HG02852 (cell line): Measurements from ENCODE around the gene BID.

Experiments
- ATAC-seq: cut with Tn5 transposase; IDR thresholded peaks from one replicate; pipeline ENCODE4 v1.9.1; 2021; ENCODE audit warnings: mild to moderate bottlenecking, moderate library complexity; ENCODE audit not compliant: unreplicated experiment

BID gene

DNA sequence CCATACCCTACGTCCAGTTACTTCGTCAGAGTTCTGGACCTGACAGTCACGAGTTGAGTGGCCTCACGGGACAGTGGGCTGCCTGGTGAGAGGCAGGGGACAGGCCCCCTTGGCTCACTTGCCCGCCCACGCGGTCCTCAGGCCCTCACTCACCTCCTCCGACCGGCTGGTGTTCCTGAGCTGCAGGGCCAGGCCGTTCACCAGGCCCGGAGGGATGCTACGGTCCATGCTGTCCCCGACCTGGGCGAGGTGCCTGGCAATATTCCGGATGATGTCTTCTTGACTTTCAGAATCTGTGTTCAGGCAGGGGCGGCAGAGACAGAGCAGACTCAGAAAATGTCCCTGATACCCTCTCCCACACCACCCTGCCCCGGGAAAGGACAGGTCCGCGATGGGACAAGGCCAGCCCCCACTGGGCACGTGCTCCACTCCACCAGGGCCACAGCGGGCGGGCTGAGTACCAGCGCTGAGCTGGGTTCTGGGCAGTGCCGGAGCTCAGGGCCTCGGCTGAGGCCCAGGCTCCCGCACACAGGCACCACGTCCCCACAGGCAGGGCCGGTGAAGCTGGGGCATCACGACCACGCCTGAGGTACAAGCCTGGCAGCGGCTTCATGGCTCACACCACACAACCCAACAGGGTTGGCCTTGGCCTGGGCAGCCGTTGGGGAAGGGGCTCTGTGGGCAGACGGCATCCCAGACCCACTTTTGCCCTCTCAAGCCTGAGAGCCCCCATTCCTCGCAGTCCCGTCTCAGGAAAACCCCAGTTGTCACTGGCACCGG, 34.9 kb downstream of the BID start:
- ATAC-seq, result no peak

DNA sequence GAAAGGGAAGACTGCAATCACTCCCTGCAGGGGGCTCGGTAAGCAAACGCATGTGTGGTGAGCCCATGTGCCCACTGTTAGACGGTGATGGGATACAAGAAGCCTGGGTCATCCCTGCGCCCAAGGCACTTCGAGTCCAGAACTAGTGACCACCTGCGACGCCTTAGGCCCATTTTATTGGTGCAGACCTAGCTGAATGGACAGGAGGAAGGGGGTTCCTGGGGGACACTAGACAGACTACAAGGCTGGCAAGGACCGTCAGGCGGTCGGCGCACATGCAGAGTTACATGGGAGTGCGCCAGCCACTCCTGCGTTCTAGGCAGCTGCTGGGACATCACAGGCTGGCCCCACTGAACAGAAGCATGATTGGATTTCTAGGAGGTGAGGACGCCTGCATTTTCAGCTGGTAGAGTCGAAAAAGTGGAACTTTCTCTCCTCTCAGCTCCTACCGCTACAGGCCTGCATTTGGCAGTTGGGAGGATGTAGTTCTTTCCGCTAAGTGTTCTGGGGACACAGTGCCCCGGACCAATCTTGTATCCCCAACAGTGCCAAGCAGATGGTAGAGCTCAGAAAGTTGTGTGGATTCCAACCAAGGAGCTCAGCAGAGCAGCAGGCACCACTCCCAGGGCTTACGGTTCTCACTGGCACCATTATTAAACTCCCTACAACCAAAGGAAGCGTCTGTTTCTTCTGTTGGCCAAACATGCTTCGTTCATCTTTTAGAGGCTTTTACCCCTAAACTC, 35.7 kb downstream of the BID start:
- ATAC-seq, result no peak

DNA sequence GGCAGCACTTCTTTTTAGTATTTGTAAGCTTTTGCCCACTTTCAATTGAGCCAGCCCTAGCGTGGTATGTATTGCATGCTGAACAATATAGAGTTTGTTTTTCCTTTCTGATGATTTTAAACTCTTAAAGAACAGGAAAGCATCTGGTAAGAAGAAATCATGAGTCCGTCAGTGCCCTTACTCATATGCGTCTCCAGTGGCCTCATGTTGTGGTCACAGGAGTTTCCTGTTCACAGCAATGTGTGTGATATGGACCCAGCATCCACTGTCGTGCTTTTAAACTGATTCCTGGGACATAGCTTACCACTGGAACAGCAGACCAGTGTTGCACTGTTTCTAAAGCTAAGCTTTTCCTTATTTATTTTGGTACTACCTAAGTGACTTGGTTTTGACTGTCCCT, 40.1 kb downstream of the BID start:
- no peak for ATAC-seq

DNA sequence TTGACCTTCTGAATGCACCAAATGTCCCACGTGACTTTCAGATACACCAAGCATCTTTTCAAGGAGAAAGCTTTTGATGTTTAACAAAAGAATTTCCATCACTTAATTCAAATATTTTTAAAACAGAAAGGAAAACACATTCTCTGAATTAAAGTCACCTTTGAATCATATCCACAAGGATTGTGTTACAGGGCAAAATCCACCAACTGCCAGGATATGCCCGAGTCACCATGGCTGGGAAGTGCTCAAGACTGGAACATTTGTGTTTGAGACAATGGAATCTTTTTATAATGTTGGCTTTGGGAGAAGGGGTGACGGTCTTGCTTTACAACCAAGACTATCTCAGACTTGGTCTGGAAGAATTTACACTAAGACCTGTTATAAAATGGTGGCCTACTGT, 40.8 kb downstream of the BID start:
- ATAC-seq, result no peak

DNA sequence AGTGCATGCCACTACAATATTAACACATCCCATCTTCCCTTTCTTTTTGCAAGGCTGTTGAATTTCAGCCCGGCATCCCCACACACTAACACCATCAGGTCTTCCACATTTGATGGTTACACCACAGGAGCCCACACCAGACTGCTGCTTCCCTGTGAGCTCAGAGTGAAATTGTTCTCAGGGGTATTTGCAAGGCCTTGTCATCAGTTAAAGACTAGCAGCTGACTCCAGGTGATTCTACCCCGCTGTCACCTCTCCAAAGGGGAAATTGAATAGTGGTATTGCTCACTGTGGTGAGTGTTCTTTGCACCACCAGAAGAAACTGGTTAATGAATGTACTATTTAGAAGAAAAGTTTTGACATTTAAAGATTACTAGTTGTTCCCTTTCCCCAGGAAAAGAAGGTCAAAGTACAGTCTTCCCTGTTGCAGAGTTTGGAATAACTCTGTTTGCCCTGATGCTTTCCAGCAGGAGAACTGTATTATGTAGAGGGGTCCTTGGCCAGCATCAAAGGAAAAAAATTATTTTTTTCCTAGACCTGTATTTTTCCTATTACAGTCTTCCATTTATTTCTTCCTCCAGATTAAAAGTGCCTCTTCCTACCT, 41.9 kb downstream of the BID start:
- no peak for ATAC-seq

DNA sequence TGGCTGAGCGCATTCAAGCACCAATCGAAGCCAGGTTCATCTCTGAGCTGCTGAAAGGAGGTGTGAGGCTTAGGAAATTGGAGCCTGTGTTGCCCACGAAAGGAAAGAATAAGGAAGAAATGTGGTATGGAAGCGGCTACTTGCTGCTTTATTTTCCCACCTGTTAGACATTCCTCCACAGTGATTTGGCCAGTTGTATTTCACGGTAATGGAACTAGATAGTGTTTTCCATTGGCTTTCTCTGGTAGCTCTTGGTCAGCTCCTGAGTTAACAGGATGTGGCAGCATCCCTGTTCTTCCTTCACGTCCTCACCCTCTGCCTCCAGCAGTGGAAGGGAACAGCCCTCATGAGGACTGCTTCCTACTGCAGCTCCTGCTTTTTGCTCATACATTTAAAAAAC, 44.7 kb downstream of the BID start:
- no peak for ATAC-seq

DNA sequence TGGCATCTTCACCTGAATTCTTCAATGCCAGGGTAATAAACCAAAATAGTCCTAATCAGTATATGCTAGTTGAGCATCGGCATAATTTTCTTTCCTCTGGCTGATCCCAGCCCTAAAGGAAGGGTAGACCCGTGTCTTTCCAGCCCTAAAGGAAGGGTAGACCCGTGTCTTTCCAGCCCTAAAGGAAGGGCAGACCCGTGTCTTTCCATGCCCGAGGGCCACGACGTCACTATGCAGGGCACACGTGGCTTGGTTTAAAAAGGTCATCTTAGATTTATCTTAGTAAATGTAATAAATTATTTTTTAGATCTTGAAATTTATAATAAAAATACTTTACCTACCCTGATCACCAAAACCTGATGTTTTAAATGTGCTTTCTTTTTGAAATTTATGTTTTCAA, 45.5 kb downstream of the BID start:
- no peak for ATAC-seq

DNA sequence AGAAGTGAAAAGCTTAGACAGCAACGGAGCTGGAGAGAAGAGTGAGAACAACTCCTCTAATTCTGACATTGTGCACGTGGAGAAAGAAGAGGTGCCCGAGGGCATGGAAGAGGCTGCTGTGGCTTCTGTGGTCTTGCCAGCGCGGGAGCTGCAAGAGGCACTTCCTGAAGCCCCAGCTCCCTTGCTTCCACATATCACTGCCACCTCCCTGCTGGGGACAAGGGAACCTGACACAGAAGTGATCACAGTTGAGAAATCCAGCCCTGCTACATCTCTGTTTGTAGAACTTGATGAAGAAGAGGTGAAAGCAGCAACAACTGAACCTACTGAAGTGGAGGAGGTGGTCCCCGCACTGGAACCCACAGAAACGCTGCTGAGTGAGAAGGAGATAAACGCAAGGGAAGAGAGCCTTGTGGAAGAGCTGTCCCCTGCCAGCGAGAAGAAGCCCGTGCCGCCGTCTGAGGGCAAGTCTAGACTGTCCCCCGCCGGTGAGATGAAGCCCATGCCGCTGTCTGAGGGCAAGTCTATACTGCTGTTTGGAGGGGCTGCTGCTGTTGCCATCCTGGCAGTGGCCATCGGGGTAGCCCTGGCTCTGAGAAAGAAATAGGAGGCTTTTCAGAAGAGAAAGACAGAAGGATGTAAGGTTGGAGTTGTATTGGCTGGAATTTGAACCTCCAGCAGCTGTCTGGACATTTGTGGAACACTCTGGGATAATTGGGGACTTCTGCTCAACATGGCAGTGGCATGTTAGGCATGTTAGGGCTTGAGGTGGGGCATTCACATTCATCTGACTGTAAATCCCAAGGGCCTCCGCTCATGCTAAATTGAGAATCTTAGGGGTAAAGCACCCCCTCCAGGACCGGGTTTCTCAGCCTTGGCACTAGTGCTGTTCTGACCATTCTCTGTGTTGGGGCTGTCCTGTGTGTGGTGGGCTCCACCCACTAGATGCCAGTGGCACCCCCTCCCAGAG, 47.1 kb downstream of the BID start:
- no peak for ATAC-seq

DNA sequence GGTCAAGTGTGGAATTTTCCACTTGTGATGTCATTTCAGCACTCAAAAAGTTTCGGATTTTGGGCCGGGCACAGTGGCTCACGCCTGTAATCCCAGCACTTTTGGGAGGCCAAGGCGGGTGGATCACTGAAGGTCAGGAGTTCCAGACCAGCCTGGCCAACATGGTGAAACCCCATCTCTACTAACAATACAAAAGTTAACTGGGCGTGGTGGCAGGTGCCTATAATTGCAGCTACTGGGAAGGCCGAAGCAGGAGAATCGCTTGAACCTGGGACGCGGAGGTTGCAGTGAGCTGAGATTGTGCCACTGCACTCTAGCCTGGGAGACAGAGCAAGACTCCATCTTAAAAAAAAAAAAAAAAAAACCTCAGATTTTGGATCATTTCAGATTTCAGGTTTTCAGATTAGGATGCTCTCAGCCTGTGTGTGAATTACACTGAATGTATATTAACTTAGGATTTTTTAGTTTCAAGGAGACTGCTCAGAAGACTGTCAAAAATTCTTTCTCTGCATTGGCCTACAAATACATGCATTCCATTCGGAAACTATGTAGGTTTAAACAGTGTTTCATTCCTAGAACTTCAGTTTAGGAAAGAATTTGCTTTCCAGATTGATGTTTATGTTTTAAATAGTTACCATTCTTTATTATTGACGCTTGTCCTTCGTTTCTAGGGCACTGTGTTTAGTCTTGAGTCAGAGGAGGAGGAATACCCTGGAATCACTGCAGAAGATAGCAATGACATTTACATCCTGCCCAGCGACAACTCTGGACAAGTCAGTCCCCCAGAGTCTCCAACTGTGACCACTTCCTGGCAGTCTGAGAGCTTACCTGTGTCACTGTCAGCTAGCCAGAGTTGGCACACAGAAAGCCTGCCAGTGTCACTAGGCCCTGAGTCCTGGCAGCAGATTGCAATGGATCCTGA, 48.0 kb downstream of the BID start:
- ATAC-seq, result no peak

DNA sequence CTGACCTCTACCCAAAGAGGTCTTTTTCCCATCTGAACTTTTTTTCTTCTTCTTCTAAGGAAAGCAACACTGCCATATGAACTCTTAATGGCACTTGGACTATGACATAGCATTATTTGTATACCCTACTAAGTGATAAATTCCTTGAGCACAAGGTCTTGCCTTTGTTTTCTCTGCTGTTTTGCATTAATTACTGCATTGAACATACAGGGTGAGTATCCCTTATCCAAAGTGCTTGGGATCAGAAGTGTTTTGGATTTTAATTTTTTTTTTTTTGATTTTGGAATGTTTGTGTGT, 48.8 kb downstream of the BID start:
- no peak for ATAC-seq

DNA sequence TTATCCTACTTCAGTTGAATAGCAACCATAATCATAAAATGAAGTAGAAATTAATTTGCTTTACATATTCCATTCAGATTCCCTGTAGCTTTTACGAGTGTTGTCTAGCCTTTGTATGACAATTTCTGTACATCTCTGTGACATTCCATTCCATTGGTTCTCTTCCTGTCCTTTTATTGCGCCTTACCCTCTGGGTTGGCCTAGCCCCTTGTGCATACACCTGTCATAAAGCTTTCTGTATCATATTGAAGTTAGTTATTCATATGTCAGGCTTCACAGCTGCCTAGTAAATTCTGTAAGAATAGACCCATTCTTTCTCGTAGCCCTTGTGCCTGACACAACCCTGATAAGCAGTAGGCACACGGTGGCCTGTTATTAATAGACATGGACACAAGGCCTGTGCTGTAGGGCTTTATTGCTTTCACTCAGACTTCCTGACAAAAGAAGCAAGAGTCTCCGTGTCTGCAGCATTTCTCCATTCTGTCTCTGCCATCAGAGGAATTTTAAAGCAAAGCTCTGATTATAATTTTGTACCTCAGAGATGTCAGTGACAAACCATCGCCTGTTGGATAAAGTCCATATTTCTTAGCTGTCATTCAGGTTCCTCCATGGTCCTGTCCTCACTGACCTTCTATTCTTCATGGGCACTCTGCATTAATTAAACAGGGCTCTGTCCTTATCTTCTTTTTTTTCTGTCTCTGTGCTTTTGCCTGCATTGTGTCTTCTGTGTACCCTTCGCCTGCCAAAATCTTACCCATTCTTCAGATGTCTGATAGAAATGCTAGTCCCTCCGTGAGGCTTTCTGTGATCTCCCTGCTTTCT, 49.4 kb downstream of the BID start:
- no peak for ATAC-seq

DNA sequence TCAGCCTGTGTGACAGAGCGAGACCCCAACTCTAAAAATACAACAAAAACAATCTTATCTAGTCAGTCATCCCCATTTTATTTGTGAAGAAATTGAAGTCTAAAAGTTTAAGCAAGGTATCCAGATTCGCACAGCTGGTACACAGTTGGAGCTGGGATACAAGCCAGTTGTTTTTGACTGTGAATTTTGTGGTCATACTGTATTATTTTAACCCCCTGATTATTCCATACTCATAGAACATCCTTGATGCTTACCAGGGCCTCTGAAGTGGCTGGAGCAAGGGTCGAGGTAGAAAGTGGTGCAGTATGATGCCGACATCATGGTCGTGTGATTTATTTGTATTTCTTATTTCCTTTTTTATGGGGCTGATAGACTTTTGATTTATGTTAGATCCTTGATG, 50.0 kb downstream of the BID start:
- no peak for ATAC-seq

DNA sequence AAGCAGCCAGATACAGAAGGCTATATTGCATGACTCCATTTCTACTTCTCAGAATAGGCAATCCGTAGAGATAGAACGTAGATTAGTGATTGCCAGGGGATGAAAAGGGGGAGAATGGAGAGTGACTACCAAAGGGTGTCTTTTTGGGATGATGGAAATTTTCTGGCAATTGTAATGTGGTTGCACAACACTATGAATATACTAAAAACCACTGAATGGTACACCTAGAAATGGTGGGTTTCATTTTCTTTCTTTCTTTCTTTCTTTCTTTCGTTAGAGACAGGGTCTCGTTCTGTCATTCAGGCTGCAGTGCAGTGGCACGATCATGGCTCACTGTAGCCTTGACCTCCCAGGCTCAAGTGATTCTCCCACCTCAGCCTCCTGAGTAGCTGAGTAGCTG, 54.4 kb downstream of the BID start:
- no peak for ATAC-seq

DNA sequence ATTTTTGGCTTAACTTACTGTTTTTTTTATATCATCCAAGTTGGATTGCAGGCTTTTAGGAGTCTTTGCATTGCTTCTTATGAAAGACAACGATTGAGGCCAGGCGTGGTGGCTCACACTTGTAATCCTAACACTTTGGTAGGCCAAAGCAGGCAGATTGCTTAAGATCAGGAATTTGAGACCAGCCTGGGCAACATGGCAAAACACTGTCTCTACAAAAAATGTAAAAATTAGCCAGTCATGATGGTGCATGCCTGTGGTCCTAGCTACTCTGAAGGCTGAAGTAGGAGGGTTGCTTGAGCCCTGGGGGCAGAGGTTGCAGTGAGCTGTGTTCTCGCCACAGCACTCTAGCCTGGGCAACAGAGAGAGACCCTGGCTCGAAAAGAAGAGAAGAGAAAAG, 56.6 kb downstream of the BID start:
- ATAC-seq, result no peak

DNA sequence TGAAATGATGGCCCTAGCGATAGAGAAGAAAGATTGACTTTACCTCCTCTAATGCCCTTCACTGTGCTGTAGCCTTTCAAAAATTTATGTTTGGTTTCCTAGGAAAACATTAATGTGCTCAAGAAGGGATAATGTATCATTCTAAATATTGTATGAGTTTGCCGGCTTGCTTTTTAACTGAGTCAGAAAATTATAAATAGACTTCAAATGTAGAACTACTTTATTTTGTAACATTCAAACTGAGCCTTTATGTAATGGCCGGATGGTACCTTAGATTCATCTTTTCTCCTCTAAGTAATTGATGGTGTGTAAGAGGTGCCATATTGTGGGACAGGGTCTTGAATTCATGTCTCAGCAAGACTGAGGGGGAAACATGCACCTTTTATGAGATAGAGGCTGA, 57.7 kb downstream of the BID start:
- ATAC-seq, result no peak

DNA sequence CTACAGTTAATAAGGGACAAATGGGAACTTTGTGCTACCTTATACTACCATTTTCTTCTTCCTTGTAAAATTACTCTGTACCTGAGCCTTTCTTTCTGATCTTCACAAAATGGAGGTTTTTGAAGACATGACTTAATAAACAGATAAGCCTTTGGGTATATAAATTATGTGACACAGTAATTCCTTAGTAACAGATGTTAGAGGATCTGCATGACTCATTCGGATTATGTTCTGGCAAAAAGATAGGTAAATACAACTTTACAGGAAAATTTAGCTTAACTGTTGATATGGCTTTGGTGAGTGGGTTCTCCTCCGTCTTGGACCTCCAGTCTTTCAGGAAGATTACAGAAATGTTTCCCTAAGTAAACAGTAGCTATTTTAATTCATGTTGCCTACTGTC, 61.8 kb downstream of the BID start:
- ATAC-seq, result no peak

DNA sequence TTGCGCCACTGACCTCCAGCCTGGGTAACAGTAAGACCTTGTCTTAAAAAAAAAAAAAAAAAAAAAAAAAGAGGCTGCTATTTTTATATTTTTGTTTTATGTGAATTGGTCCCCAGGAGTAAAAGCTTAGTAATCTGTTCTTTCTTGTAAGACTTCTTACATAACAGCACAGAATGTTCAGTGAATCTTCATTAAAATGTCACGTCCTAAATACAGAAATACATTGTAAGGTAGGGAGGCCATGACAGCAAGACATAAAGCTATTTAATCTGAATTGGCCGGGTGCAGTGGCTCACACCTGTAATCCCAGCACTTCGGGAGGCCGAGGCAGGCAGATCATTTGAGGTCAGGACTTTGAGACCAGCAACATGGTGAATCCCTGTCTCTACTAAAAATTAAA, 64.2 kb downstream of the BID start:
- no peak for ATAC-seq

DNA sequence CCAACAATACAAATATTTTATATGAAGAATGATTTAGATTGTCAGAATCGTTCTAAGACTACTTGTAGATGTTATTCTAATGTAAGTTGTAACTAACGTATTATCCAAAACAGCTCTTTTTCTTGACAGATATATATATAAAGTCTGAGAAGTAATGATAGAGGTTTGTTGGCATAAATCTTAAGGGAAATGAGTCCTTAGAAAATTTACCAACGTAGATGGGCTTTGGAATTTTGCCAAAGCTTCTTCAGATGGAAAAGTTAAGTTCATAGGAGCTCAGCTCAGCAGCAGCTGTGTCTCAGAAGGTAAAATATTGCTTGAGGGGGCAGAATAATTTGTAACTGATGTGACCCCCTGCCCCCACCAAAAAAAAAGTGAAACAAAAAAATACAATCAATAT, 66.7 kb downstream of the BID start:
- ATAC-seq, result no peak

DNA sequence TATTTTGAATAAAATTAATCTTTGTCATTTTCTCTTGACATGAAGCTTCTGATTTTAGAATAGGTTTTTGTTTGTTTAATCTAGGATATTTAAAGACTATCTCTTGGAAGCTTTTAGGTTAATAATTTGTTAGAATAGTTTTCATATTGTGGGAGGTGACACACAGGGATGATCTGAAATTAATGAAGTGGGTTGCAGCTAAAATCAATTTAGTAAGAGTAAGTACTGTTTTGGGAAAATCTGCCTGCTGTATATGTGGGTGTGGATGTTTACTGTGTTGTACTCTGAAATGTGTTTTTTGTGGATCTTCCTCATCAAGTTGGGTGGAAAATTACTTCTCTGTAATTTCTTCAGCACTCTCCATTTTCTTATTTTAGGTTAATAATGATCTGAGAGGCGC, 67.3 kb downstream of the BID start:
- ATAC-seq, result no peak
